ENCODE data around the gene MRPS15. TPM values are rescaled to one million over a fixed set of nuclear protein-coding genes. Genes with fewer than 3 reads are reported as not detected.

The MRPS15 gene
- total and polyA plus RNA-seq, 2 of the 13 experiments (the other 11 are each of a cell fraction or from before 2014, with no cell fraction given) = 59.0 to 113 TPM

DNA sequence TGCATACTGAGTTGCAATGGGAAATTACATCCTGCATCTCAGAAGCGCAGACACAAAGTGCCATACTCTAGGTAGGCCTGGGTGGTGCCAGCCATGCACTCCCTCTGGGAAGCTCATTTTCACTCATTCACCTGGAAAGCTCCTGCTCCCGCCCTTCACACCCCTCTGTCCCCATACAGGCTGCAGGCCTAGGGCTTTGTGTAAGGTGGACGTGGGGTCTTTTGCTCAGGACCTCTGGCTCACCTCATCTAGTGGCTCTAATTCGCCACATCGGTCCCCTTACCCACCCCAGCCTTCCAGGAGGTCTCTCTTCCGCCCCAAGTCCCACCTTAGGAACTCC is 751 bp downstream of the MRPS15 start:
- Histone ChIP-seq H3K36me3 (replicated peaks in 1 of 2; ENCODE audit: control insufficient read depth in 1 of 2, insufficient read depth in 2 of 2, low read length in 2 of 2) (peaks cover 16 to 37% of the 10 kb centered on the region in 2 experiments), H3K79me2 (ENCODE audit: insufficient read depth, low read length) (peaks cover 17% of the 10 kb centered on the region), H3K4me2 (ENCODE audit: low read depth, low read length) (peak overlapping the region; percentile 92), H3K27ac (ENCODE audit: extremely low read length, insufficient read depth, low read length) (peak overlapping the region; percentile 93), H3K9me3 (ENCODE audit: low read length) (no peaks in the 10 kb centered on the region), H3K9ac (ENCODE audit: insufficient read depth, low read depth, low read length) (peak overlapping the region; percentile 91), H4K20me1 (ENCODE audit: insufficient read depth, low read length) (no peaks in the 10 kb centered on the region), H3K4me1 (ENCODE audit: insufficient read depth, low read length) (peaks cover 55% of the 10 kb centered on the region), H2AFZ (ENCODE audit: low read length) (no peak overlapping the region), H3K4me3 (replicated peaks in 1 of 3; ENCODE audit: insufficient read depth in 1 of 3, low read depth in 2 of 3, low read length in 3 of 3) (peak overlapping the region; percentile 83 to 91 (median 90)), H3K27me3 (ENCODE audit: control insufficient read depth in 1 of 2, insufficient read depth in 2 of 2, low read length in 2 of 2) (no peaks in the 10 kb centered on the region; a peak in 1 of 5 replicates)
- ChIA-PET POLR2A (interaction anchor here (0.9 to 3.6 kb wide), 13 partner anchors 9 to 1011 kb away, joined by 3 to 48 read pairs (median 4); partner anchors contain the start of genes LSM10, OSCP1 and ZC3H12A), CTCF (ENCODE audit: low intra/inter-chr PET ratio, low total read pairs) (no interaction called here)
- ATAC-seq (peak; percentile 43), FAIRE-seq (no peak), DNase-seq (ENCODE audit: low spot score) (no peak)
- TF ChIP-seq ZSCAN29 (CRISPR knock-in tag; conservative IDR thresholded peaks at IDR 0.05) (no peak), POLR2A (IDR thresholded peaks at IDR 0.05; ENCODE audit: insufficient read depth in 1 of 2, low read depth in 2 of 2, low read length in 2 of 2) (peak in 1 of 2 experiments; percentile 40; a peak in 2 of 4 replicates), ATF7-NPFF (CRISPR knock-in tag; IDR thresholded peaks at IDR 0.05; ENCODE audit: low read depth) (0 out of 2 replicates have a peak, but pooled peaks have one; percentile 9), ZNF678 (CRISPR knock-in tag; IDR thresholded peaks at IDR 0.05) (no peak), ARNTL (CRISPR knock-in tag; IDR thresholded peaks at IDR 0.05) (0 out of 2 replicates have a peak, but pooled peaks have one; percentile 8), ZNF253 (CRISPR knock-in tag; IDR thresholded peaks at IDR 0.05; ENCODE audit: borderline replicate concordance) (0 out of 2 replicates have a peak, but pooled peaks have one; percentile 2), BORCS8-MEF2B (CRISPR knock-in tag; IDR thresholded peaks at IDR 0.05) (no peak), SIX4 (CRISPR knock-in tag; IDR thresholded peaks at IDR 0.05) (no peak)
- TF ChIP-seq, protein P1, sequence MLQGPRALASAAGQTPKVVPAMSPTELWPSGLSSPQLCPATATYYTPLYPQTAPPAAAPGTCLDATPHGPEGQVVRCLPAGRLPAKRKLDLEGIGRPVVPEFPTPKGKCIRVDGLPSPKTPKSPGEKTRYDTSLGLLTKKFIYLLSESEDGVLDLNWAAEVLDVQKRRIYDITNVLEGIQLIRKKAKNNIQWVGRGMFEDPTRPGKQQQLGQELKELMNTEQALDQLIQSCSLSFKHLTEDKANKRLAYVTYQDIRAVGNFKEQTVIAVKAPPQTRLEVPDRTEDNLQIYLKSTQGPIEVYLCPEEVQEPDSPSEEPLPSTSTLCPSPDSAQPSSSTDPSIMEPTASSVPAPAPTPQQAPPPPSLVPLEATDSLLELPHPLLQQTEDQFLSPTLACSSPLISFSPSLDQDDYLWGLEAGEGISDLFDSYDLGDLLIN (CRISPR knock-in tag; IDR thresholded peaks at IDR 0.05; ENCODE audit: borderline replicate concordance) = 0 out of 2 replicates have a peak, but pooled peaks have one; percentile 4
- intact Hi-C loops (cut with micrococcal nuclease; ENCODE audit: unreplicated experiment) = no loop called here
- WGBS (ENCODE audit: low lambda C conversion rate) = 6% methylated on average over 5 of the region's 6 CpGs
- in situ Hi-C loops (cut with HindIII; ENCODE audit: extremely low pct_ligation_motif_present, low pct_unique_long_range_greater_than_20kb) = no loop called here
- BruUV-seq (replicated peaks) = TSS peak; percentile 33

Measured in HepG2 (cell line).